Measurements from ENCODE around the gene PRSS57.

Gene PRSS57

DNA sequence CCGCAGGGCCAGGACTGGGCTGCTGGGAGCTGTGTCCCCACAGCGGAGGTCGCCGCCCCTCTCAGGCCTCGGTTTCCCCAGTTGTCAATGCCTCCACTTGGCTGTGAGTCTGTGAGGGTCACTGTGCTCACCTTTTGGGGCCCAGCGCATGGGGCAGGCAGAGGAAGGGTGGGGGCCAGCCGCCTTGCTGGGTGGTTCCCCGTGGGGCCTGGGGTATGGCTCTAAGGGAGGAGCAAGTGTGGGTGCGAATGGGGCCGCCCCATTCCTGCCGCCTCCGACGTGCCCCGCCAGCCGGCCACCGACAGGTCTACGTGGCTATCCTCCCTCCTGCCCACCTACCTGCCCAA, 56.4 kb downstream of the PRSS57 start:
- DNase-seq (ENCODE audit: low read depth, low spot score), result no peak
